Right lobe of liver (tissue), 6 donors: Measurements from ENCODE around the gene PTGFR. TPM values are rescaled to one million over a fixed set of nuclear protein-coding genes. Genes with fewer than 3 reads are reported as not detected.

ENCODE experiments used
- ATAC-seq, 4 donors: fragments of 200-7000 bp; cut with Tn5 transposase; one replicate each; pipeline ENCODE4 v1.9.1; 2020; ENCODE audit warnings: mild to moderate bottlenecking in 4 of 4, moderate library complexity in 4 of 4
- DNase-seq, 3 donors: peaks; one replicate each; pipeline ENCODE4 v3.0.0-alpha.2; 2020
- H3K27ac ChIP-seq, 3 donors: fragments of 200-600 bp; one replicate each; pipeline ENCODE4 v1.8.0; 2022
- H3K27me3 ChIP-seq, 2 donors: fragments of 200-600 bp; one replicate each; pipeline ENCODE4 v1.8.0; 2022
- H3K36me3 ChIP-seq, 4 donors: fragments of 200-600 bp; sonication (generic) in 1 of 4; one replicate each; pipeline versions ENCODE4 v1.5.1 to v1.8.0; 2017 to 2022; ENCODE audit warnings: control low read depth in 1 of 4
- H3K4me1 ChIP-seq, 4 donors: fragments of 200-600 bp; sonication (generic) in 1 of 4; one replicate each; pipeline versions ENCODE4 v1.5.1 to v1.8.0; 2017 to 2022; ENCODE audit warnings: control low read depth in 1 of 4
- H3K4me3 ChIP-seq, 3 donors: fragments of 200-600 bp; one replicate each; pipeline ENCODE4 v1.8.0; 2022
- H3K9me3 ChIP-seq, 4 donors: fragments of 200-600 bp; sonication (generic) in 1 of 4; one replicate each; pipeline versions ENCODE4 v1.5.1 to v1.8.0; 2017 to 2022; ENCODE audit warnings: control low read depth in 1 of 4
- POLR2A ChIP-seq: fragments of 450-650 bp; IDR thresholded peaks from one replicate; pipeline ENCODE4 v1.6.1; 2017; ENCODE audit warnings: antibody characterized with exemption, mild to moderate bottlenecking
- WGBS: methylation state at CpG from one replicate; pipeline ENCODE4 v1.1.6; 2018; ENCODE audit warnings: low coverage, low lambda C conversion rate; ENCODE audit not compliant: insufficient coverage; ENCODE audit errors: missing lambda C conversion rate; 5-methylcytosine and 5-hydroxymethylcytosine counted together
- intact Hi-C, 2 donors: fragments of 100-400 bp; cut with DNase I; formaldehyde crosslinking; loops; one replicate each; pipeline versions ENCODE4 v1.11.2 to v1.14.1; 2022
- total RNA-seq, 6 experiments: library from RNA; depleted of rRNA in 2 of 6; stranded (reverse); fragments of >200 nt in 2 of 6; fragmentation: NEBNext Ultra II Directional in 3 of 6; extraction: Animal tissue kit (Norgen Biotek cat#: 25700) in 3 of 6; gene quantifications; one replicate each; pipeline versions ENCODE4 v1.1.0 to v1.2.4, GENCODE V29; 2016 to 2023
- TF ChIP-seq, protein P1 (sequence below), 4 donors: fragments of 200-600 bp in 3 of 4; fragments of 450-650 bp in 1 of 4; IDR thresholded peaks; one replicate each; pipeline versions ENCODE4 v1.5.1 to v1.8.0; 2016 to 2022; ENCODE audit warnings: antibody characterized with exemption in 4 of 4, mild to moderate bottlenecking in 2 of 4
- donor health status: DM: no; HTN: yes; CAD: no.
- donor health status: DM: no; HTN: no; CAD: no.
- donor health status: DM: no; HTN: no; CAD: no.
- donor health status: DM: no; HTN: yes; CAD: no.
- donor health status: DM: no; HTN: yes; CAD: no.

Gene PTGFR
- total RNA-seq, 6 experiments from 2014 or later, result 0.95 to 10.5 (median 2.8) TPM

DNA sequence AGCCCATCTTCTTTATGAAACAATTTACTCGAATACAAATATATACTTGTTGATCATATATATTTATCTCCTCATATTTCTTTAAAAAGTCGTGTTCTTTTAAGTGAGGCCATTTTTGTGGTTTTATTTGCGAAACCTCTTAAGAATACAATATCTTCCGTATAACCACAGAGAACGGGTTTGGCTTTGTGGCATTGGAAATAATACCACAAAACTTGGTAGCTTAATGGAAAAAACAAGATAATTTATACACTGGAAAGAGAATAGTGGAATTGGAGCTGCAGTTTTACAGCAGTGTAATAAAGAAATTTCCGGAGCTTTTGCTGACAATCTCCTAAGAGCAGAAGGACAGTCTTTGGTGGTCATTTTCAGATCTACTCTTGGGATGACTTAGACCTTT, 29.4 kb downstream of the PTGFR start:
- intact Hi-C loops, result no loop called here
- Histone ChIP-seq H3K4me1 (no peaks in the 10 kb centered on the region), H3K9me3 (no peaks in the 10 kb centered on the region), H3K27me3 (no peaks in the 10 kb centered on the region), H3K4me3 (no peak overlapping the region), H3K27ac (no peak overlapping the region), H3K36me3 (no peaks in the 10 kb centered on the region)
- no peak for ATAC-seq
- 74% methylated on average over 6 of the region's 6 CpGs for WGBS
- no peak for DNase-seq
- TF ChIP-seq, protein P1, sequence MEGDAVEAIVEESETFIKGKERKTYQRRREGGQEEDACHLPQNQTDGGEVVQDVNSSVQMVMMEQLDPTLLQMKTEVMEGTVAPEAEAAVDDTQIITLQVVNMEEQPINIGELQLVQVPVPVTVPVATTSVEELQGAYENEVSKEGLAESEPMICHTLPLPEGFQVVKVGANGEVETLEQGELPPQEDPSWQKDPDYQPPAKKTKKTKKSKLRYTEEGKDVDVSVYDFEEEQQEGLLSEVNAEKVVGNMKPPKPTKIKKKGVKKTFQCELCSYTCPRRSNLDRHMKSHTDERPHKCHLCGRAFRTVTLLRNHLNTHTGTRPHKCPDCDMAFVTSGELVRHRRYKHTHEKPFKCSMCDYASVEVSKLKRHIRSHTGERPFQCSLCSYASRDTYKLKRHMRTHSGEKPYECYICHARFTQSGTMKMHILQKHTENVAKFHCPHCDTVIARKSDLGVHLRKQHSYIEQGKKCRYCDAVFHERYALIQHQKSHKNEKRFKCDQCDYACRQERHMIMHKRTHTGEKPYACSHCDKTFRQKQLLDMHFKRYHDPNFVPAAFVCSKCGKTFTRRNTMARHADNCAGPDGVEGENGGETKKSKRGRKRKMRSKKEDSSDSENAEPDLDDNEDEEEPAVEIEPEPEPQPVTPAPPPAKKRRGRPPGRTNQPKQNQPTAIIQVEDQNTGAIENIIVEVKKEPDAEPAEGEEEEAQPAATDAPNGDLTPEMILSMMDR (IDR thresholded peaks at IDR 0.05), result no peak
- no peak for TF ChIP-seq POLR2A

DNA sequence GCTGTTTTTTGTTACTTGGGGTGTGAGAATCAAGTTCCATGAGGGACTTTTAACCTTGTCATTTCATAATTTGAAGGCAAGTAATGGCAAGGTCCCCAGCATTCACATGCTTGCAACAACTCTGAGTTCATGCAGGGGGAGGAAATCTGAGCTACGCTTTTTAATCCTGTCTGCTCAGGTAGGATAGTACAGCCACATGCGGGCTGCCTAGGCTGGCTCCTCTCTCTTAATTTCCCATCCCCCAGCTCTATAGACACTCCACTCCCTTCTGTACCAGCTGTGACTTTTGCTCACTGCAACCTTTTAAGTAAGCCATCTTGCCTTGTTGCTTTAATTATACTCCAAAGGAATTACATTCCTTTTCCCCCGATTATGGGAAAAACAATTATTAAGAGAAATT, 30.1 kb downstream of the PTGFR start:
- WGBS, result 97% methylated on average over 3 of the region's 3 CpGs
- Histone ChIP-seq H3K27me3 (no peaks in the 10 kb centered on the region), H3K36me3 (no peaks in the 10 kb centered on the region), H3K9me3 (no peaks in the 10 kb centered on the region), H3K4me1 (no peaks in the 10 kb centered on the region), H3K4me3 (no peak overlapping the region), H3K27ac (no peak overlapping the region)
- intact Hi-C loops, result no loop called here
- ATAC-seq, result no peak
- no peak for TF ChIP-seq POLR2A
- TF ChIP-seq, protein P1 (IDR thresholded peaks at IDR 0.05), result no peak
- no peak for DNase-seq

DNA sequence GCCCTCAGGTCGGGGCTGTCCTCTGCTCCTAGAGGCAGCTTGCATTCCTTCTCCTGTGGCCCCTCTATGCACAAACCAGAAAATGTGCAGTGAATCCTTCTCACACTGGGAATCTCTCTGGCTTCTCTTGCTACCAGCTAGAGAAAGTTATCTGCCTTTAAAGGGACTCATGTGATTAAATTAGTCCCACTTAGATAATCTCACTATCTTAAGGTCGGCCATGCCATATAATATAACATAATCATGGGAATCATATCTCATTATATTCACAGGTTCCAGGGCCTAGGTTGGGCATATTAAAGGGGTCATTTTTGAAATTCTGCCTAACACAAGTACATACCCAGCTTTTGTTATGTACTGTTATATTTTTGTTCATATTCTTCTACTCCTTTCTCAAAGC, 31.4 kb downstream of the PTGFR start:
- TF ChIP-seq, protein P1 (IDR thresholded peaks at IDR 0.05), result no peak
- no peak for TF ChIP-seq POLR2A
- H3K27ac ChIP-seq, result no peak overlapping the region
- ATAC-seq (no peak), DNase-seq (no peak)
- no peaks in the 10 kb centered on the region for H3K36me3 ChIP-seq
- intact Hi-C loops, result no loop called here
- H3K27me3 ChIP-seq, result no peaks in the 10 kb centered on the region
- 64% methylated on average over 2 of the region's 2 CpGs for WGBS
- H3K9me3 ChIP-seq, result no peaks in the 10 kb centered on the region
- H3K4me1 ChIP-seq, result no peaks in the 10 kb centered on the region
- H3K4me3 ChIP-seq, result no peak overlapping the region

DNA sequence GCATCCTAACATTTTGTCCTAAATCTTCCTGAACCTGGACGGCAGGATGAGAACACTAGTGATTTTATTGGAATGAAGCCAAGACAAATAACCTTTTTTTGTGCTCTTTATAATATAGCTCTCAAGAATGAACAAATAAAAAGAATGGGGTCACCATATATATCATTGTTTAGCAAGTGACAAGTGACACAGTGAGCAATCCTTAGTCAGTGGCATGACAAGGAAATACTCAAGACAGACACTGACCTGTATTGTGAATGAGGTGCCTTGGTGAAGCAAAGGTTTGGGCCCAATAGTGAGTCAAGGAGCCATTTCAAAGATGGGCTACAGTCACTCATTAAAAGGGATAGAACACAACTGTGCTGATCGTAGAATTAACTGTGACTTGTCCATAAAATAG, 35.7 kb downstream of the PTGFR start:
- WGBS, result 44% methylated on average over 2 of the region's 2 CpGs
- Histone ChIP-seq H3K27me3 (no peaks in the 10 kb centered on the region), H3K4me1 (no peaks in the 10 kb centered on the region), H3K9me3 (no peaks in the 10 kb centered on the region), H3K36me3 (no peaks in the 10 kb centered on the region), H3K4me3 (no peak overlapping the region), H3K27ac (no peak overlapping the region)
- ATAC-seq, result no peak
- intact Hi-C loops, result no loop called here
- no peak for DNase-seq
- TF ChIP-seq POLR2A, result no peak
- TF ChIP-seq, protein P1 (IDR thresholded peaks at IDR 0.05), result no peak

DNA sequence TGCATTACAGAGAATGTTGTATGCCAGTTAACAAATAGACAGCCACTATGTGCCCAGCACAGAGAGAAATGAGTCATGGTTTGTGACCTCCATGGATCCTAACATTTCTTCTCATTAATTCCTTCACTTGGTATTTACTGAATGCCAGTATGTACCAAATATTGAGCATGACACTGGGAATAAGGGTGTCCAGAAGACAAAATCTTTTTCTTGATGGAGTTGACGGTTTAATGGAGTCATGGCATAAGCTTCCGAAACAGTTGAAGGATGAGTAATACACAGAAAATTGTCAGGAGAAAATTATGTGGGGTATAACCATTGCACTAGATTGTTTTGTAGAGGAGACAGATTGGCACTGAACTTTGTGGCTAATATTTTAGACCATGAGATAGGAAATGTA, 36.9 kb downstream of the PTGFR start:
- Histone ChIP-seq H3K27ac (no peak overlapping the region), H3K9me3 (no peaks in the 10 kb centered on the region), H3K4me3 (no peak overlapping the region), H3K36me3 (no peaks in the 10 kb centered on the region), H3K4me1 (no peaks in the 10 kb centered on the region), H3K27me3 (no peaks in the 10 kb centered on the region)
- no peak for ATAC-seq
- TF ChIP-seq, protein P1 (IDR thresholded peaks at IDR 0.05), result no peak
- no peak for TF ChIP-seq POLR2A
- DNase-seq, result no peak
- intact Hi-C loops, result no loop called here
- WGBS, result 95% methylated on average over 2 of the region's 2 CpGs
